GM19397 (cell line): Measurements from ENCODE around the gene DHRS4L2.
"Not testable (repeated sequence)": the region's sequence is repeated elsewhere in the genome, so short reads cannot be mapped to it uniquely, and the experiment has no call there.

Source experiments
- ATAC-seq: cut with Tn5 transposase; IDR thresholded peaks from one replicate; pipeline ENCODE4 v1.9.1; 2021; ENCODE audit warnings: mild to moderate bottlenecking, moderate library complexity; ENCODE audit not compliant: unreplicated experiment

DHRS4L2 gene

DNA sequence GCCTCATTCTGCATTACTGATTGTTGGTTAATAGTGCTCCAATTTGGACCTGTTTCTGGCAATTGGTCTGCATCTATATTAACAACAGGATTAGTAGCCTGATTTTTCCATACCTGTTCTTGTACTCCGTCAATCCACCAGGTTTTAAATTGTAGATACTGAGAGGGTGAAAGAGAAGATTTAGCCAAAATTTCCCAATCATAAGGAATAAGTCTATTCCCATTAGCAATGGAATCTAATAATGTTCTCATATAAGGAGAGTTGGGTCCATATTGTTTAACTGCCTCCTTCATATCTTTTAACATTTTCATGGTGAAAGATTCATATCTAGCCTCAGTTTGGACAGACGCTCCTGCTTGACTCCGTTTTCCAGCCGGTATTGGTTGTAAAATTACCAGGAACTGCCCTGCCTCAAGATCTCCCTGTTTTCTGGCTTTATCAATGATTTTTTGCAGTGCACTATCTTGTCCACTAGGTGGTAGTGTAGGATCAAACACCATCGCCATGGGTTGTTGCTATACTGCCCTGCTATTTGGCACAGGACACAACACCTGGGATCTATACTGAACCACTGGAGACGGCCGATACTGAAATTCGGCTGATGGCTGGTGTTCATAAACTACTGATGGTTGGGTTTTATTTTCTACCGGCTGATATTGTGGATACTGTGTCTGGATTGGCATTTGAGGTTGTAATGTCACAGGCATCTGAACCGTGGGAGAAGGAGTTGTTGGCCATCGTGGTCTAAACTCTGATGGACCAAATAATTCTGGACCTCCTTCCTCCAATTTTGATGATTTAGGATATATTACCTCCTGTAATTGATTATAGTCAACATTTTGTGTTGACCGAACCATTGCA, 25.2 kb downstream of the DHRS4L2 start:
- no peak for ATAC-seq

DNA sequence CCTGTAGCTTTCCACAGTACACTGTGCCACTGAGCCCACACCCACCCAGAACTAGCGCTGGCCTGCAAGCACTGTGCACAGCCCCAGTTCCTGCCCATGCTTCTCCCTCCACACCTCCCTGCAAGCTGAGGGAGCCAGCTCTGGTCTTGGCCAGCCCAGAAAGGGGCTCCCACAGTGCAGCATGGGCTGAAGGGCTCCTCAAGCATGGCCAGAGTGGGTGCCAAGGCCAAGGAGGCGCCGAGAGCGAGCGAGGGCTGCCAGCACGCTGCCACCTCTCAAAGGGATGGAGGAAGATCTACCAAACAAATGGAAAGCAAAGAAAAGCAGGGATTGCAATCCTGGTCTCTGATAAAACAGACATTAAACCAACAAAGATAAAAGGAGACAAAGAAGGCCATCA, 27.0 kb downstream of the DHRS4L2 start:
- ATAC-seq = not testable (repeated sequence)

DNA sequence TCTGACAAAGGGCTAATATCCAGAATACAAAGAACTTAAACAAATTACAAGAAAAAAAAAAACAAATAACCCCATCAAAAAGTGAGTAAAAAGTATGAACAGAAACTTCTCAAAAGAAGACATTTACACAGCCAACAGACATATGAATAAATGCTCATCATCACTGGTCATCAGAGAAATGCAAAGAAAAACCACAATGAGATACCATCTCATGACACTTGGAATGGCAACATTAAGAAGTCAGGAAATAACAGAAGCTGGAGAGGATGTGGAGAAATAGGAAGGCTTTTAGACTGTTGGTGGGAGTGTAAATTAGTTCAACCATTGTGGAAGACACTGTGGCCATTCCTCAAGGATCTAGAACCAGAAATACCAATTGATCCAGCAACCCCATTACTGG, 30.2 kb downstream of the DHRS4L2 start:
- ATAC-seq = not testable (repeated sequence)

DNA sequence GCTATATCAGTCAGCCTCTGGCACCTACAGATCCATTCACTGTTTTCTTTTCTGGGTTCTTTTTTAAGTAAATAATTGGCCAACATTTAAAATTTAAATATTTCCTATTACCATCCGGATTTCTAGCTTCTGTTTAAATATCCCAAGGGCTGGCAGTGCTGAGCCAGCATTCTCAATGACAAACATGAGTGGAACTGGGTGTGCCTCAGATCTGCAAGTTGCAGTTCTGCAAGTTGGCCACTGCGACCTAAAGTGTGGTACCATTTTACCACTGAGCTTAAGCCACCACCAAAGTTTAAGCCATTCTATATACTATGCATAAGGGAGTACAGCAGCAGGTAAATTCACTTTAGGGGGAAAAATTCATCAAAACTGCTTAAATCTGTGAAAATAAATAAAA, 31.2 kb downstream of the DHRS4L2 start:
- ATAC-seq = not testable (repeated sequence)

DNA sequence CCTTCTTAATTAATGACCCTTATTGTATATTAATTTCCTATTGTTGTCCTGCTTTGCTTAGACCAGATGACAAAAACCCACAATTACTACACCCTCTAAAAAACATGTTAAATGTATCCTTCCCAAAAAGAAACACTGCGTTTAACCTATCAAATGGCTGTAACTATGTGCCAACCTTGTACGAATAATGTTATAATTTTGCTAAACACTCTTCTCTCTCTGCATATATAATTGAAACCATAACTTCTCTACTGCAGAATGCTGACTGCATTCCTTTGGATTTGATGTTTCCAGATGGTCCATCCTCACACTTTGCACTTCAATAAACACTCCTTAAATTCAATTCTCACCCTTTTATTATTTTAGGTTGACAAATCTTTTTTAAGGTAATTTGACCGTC, 31.8 kb downstream of the DHRS4L2 start:
- not testable (repeated sequence) for ATAC-seq

DNA sequence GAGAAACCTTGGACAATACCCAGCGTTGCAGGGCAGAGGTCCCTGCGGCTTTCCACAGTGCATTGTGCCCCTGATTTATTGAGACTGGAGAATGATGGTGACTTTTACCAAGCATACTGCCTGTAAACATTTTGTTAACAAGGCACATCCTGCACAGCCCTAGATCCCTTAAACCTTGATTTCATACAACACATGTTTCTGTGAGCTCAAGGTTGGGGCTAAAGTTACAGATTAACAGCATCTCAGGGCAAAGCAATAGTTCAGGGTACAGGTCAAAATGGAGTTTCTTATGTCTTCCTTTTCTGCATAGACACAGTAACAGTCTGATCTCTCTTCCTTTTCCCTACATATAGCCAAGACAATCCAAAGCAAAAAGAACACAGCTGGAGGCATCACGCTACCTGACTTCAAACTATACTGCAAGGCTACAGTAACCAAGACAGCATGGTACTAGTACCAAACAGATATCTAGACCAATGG, 36.2 kb downstream of the DHRS4L2 start:
- not testable (repeated sequence) for ATAC-seq

DNA sequence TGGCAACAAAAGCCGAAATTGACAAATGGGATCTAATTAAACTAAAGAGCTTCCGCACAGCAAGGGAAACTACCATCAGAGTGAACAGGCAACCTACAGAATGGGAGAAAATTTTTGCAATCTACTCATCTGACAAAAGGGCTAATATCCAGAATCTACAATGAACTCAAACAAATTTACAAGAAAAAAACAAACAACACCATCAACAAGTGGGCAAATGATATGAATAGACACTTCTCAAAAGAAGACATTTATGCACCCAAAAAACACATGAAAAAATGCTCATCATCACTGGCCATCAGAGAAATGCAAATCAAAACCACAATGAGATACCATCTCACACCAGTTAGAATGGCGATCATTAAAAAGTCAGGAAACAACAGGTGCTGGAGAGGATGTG, 41.0 kb downstream of the DHRS4L2 start:
- ATAC-seq = not testable (repeated sequence)

DNA sequence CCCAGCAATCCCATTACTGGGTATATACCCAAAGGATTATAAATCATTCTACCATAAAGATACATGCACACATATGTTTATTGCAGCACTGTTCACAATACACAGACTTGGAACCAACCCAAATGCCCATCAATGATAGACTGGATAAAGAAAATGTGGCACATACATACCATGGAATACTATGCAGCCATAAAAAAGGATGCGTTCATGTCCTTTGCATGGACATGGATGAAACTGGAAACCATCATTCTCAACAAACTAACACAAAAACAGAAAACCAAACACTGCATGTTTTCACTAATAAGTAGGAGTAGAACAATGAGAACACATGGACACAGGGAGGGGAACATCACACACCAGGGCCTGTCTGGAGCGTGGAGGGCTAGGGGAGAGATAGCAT, 42.6 kb downstream of the DHRS4L2 start:
- ATAC-seq = not testable (repeated sequence)

DNA sequence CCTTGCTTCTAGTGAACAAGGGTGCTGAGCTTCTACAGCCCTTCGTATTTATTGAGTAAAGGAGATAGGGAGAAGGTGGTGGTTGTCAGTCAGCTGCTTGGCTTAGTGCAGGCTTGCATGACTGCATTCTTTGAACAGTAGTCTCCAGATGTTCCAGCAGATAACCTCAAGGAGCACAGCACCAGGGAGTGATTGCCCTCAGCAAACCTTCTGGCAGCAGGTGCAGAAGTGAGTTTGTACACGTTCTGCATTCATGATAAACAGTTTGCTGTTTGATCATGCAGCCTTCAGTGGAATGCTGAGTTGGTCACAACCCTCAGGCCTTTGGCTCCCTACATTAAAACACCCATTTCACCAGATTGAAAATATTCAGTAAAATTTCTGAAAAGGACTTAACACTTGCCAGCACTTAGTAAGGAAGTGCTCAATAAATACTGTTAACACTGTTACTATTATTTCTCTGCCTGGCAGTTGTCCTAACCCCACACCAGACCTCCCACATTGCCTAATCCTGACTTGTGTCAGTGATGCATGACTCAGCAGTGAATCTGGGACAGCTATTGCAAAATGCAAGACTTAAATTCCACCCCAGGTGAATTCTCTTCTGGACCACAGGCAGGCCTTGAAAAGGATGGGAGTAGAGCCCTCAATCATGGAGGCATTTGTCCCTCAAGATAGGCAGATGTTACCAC, 44.1 kb downstream of the DHRS4L2 start:
- ATAC-seq = no peak

DNA sequence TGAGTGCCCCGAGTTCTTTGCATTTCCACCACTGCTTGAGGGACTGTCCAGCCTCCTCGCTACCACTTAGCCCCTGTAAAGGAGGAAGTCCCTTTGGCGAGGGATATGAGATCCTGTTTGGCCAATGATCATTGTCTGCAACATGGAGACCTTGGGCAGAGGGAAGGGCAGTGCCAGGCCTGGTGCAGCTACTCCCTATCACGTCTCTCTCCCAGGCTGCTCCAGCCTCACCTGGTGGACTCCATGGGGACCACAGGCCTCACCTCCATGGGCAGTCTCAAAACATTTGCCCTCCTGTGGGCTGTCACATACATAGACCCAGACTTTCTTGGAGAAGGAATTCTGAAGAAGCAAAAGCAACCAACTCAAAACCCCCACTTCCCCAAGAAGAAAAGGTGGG, 47.0 kb downstream of the DHRS4L2 start:
- ATAC-seq = peak; percentile 16

DNA sequence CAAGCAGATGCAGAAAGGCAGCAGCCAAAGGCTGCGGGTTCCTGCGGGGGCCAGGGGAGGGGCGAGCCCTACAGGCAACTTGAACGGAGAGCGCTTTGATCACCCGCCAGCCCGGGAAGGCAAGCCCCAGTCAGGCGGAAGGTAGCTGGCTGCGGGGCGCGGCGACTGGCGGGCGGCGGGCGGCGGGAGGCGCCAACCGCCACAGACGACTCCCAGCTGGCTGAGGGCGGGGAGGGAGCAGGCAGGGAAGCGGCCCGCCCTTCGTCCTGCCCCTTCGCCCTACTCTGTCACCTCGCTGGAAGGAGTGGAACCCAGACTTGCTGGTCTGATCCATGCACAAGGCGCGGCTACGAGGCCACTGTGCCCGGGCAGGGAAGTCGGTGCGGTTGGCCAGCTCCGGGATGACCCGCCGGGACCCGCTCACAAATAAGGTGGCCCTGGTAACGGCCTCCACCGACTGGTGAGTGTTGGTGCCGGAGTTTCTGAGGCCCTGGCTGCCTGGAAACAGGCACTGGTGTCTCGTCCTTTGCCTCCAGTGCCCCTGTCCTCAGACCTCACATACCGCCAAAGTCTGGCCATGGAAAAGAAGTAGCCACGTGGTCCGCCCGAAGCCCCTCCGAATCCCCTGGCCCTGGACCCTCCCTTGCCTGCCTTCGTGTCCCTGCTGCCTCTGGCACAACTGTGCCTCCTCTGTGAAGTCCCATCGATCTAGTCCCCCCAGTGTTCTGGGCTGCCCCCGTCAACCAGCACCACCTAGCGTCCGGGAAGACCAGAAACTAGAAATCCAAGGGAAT, 47.6 kb downstream of the DHRS4L2 start:
- peak; percentile 77 for ATAC-seq

DNA sequence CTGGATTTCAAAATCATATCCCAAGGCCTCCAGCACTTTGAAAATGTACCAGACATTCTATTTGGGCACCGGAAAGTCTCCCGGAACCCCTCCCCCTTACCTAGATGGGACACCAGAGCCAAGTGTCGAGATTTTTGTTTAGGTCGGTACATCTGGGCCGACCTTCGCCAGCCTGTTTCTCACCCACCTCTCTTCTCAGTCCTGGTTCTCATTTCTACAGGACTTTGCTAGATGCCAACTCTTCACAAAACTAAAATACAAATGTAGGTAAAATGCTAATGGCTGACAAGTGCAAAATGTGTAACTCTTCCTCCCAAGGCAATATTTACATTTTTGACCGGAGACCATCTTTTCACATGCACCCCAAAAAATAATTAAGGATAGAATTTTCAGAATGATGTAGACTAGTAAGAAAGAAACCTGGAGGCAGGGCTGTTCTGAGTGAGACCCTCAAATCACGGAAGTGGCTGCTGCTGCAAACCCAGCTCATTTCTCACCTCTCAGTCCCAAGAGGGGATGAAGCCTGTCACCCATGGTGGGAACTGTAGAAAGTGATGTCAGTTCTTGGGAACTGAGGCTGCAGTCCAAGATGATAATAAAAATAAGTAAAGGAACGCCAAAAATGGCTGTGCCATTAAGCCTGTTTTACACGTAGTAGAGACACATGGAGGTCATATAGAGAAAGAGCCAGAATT, 48.4 kb downstream of the DHRS4L2 start:
- ATAC-seq = not testable (repeated sequence)

DNA sequence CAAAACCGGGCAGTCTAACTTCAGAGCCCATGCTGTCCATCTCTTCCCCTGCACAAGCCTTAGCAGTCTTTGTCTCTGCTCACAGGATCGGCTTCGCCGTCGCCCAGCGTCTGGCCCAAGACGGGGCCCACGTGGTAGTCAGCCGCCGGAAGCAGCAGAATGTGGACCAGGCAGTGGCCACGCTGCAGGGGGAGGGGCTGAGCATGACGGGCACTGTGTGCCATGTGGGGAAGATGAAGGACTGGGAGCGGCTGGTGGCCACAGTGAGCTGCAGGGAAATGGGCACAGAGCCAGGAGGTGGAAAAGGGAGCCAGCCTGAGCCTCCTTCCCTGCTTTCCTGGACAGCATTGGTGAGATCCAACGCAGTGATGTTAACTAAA, 48.9 kb downstream of the DHRS4L2 start:
- ATAC-seq = no peak

DNA sequence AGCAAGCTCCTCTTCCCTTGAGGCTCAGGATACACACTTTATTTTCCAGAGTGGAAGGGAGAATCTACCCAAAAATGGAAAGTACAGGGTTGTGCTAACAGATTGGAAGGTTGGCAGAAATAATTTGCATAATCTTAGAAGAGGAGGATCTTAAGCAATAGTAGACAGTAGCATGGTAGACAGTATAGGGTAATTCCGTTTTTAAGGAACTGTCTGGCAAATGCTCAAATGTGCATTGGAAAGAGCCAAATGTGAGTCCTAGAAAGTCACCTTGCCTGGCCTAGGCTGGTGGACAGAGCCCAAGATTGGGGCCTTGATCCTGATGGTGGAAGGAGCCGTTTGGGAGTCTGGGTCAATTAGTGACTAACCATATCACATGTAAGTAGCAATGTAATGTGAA, 50.0 kb downstream of the DHRS4L2 start:
- no peak for ATAC-seq

DNA sequence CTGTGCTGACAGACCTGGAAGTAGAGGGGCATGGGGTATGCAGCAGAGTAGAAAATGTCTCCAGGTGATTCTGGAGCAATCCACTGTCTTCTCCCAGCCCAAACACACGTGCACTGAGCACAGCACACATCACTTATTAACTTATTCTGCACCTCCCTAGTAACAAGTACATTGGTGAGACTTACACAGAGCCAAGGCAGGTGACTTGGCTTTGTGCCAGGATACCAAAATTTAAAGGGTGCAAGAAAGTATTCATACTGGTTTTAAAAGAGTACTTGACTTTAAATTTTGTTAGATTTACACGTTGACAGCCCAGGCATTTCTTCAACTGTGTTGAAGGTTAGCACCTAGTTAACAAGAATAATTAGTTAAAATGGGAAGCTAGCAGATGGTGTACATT, 52.0 kb downstream of the DHRS4L2 start:
- no peak for ATAC-seq

DNA sequence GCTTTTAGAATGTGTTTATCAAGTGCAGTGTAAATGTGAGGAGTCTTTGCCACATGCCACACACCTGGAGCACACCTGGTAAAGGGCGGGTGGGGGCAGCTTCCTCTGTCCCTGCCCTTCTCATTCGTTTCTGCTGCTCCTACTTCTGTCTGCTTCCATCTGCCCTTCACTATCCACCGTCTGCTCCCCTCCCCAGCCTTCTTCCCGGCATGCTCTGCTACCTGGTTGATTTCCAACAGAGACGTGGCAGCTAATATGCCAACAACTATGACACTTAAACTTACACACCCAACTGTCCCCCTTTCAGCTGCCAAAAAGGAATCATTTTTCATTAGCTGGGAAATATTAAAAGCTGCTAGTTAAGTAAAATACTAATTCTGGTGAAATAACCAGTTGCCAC, 54.0 kb downstream of the DHRS4L2 start:
- ATAC-seq = no peak

DNA sequence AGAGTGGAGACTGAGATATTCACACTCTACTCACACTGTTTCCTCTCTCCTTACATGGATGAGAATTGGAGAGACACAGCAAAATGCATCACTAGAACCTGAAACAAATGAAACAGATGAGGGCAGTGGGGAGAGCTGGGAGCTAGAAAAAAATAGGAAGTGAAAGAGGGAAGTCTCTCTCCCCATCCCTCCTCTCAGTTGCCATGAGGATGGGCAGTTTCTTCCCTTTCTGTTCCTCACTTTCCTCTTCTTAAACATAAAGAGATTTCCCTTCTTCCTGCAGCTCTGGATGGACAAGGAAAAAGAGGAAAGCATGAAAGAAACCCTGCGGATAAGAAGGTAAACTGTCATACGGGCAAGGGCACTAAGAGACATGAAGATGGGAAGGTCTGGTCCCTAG, 60.3 kb downstream of the DHRS4L2 start:
- ATAC-seq = not testable (repeated sequence)

DNA sequence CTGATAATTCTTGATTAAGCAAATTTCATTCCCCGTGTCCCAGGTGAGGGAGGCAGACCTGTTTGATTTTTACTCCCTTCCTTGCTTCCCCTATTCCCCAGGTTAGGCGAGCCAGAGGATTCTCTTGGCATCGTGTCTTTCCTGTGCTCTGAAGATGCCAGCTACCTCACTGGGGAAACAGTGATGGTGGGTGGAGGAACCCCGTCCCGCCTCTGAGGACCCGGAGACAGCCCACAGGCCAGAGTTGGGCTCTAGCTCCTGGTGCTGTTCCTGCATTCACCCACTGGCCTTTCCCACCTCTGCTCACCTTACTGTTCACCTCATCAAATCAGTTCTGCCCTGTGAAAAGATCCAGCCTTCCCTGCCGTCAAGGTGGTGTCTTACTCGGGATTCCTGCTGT, 62.0 kb downstream of the DHRS4L2 start:
- ATAC-seq = not testable (repeated sequence)

DNA sequence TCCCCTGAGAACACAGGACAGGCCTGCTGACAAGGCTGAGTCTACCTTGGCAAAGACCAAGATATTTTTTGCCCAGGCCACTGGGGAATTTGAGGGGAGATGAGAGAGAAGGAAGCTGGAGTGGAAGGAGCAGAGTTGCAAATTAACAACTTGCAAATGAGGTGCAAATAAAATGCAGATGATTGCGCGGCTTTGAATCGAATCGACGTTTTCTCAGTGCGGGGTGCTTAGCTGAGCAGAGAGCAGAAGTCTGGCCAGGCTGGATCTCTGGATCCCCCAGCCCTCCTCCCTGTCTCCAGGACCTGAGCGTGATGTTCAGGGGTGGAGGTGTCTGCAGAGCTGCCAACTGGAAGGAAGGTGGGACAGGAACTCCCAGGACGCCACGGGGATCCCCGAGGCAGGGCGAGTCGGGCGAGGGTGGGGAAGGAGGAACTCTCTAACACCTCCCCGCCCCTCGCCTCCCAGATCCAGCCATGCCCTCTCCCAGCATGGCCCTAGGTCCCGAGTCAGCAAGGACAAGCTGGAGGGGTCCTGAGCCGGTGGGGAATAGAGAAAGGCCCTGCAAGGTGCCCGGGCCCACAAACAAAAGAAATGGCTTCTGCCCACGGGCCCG, 62.6 kb downstream of the DHRS4L2 start:
- peak; percentile 14 for ATAC-seq
